Liver (tissue), 9 donors: ENCODE measurements around the gene BTBD8. TPM values are rescaled to one million over a fixed set of nuclear protein-coding genes. Genes with fewer than 3 reads are reported as not detected.

Source experiments
- DNase-seq: peaks from one replicate; pipeline ENCODE4 v3.0.0-alpha.2; 2017; ENCODE audit warnings: low spot score
- H3K27ac ChIP-seq, 2 donors: one replicate each; pipeline ENCODE4 v1.7.0; 2013; ENCODE audit warnings: inconsistent platforms in 2 of 2, low read length in 2 of 2, control low read depth in 1 of 2, low read depth in 1 of 2, mild to moderate bottlenecking in 1 of 2
- H3K27me3 ChIP-seq, 4 donors: one replicate each; pipeline versions ENCODE4 v1.6.1 to v1.7.0; 2013; ENCODE audit warnings: low read length in 3 of 4, inconsistent platforms in 1 of 4, mild to moderate bottlenecking in 1 of 4, moderate library complexity in 1 of 4; ENCODE audit not compliant: control insufficient read depth in 4 of 4, insufficient read depth in 4 of 4
- H3K36me3 ChIP-seq, 4 donors: one replicate each; pipeline versions ENCODE4 v1.6.1 to v1.7.0; 2013; ENCODE audit warnings: low read length in 3 of 4, mild to moderate bottlenecking in 3 of 4, low read depth in 1 of 4, moderate library complexity in 1 of 4; ENCODE audit not compliant: control insufficient read depth in 4 of 4, insufficient read depth in 3 of 4
- H3K4me1 ChIP-seq, 4 donors: one replicate each; pipeline versions ENCODE4 v1.6.1 to v1.7.0; 2013; ENCODE audit warnings: low read length in 3 of 4, mild to moderate bottlenecking in 3 of 4, moderate library complexity in 1 of 4; ENCODE audit not compliant: control insufficient read depth in 4 of 4, insufficient read depth in 4 of 4
- H3K4me3 ChIP-seq, 3 donors: one replicate each; pipeline versions ENCODE4 v1.6.1 to v1.7.0; 2013; ENCODE audit warnings: low read length in 3 of 3, control low read depth in 1 of 3, low read depth in 1 of 3, mild to moderate bottlenecking in 1 of 3
- H3K9ac ChIP-seq, 2 donors: one replicate each; pipeline ENCODE4 v1.7.0; 2013; ENCODE audit warnings: low read length in 2 of 2, mild to moderate bottlenecking in 2 of 2, moderate library complexity in 2 of 2, control low read depth in 1 of 2, low read depth in 1 of 2
- H3K9me3 ChIP-seq, 4 donors: one replicate each; pipeline versions ENCODE4 v1.6.1 to v1.7.0; 2013; ENCODE audit warnings: low read length in 3 of 4; ENCODE audit not compliant: control insufficient read depth in 4 of 4
- EGR1 ChIP-seq, 2 donors: IDR thresholded peaks; 2 replicates each; pipeline ENCODE4 v1.6.1; 2016 to 2018; ENCODE audit warnings: antibody characterized with exemption in 2 of 2, low read depth in 2 of 2
- FOXA1 ChIP-seq: IDR thresholded peaks from 2 replicates; pipeline ENCODE4 v1.6.1; 2016; ENCODE audit warnings: antibody characterized with exemption
- FOXA2 ChIP-seq: IDR thresholded peaks from 2 replicates; pipeline ENCODE4 v1.6.1; 2016; ENCODE audit warnings: antibody characterized with exemption
- GABPA ChIP-seq, 2 donors: IDR thresholded peaks in 1 of 2; conservative IDR thresholded peaks in 1 of 2; 2 replicates each; pipeline ENCODE4 v1.6.1; 2016; ENCODE audit warnings: antibody characterized with exemption in 2 of 2, mild to moderate bottlenecking in 1 of 2, moderate library complexity in 1 of 2
- HNF4A ChIP-seq, 2 donors: conservative IDR thresholded peaks; 2 replicates each; pipeline ENCODE4 v1.6.1; 2016; ENCODE audit warnings: antibody characterized with exemption in 2 of 2, mild to moderate bottlenecking in 2 of 2
- HNF4G ChIP-seq: IDR thresholded peaks from 2 replicates; pipeline ENCODE4 v1.6.1; 2016; ENCODE audit warnings: antibody characterized with exemption
- JUND ChIP-seq, 2 donors: IDR thresholded peaks; 2 replicates each; pipeline ENCODE4 v1.6.1; 2016; ENCODE audit warnings: antibody characterized with exemption in 2 of 2
- NR2F2 ChIP-seq: IDR thresholded peaks from 2 replicates; pipeline ENCODE4 v1.6.1; 2016; ENCODE audit warnings: antibody characterized with exemption
- RAD21 ChIP-seq, 2 donors: IDR thresholded peaks; 2 replicates each; pipeline ENCODE4 v1.6.1; 2016; ENCODE audit warnings: antibody characterized with exemption in 2 of 2, mild to moderate bottlenecking in 2 of 2
- RXRA ChIP-seq, 2 donors: IDR thresholded peaks; 2 replicates each; pipeline ENCODE4 v1.6.1; 2017 to 2018; ENCODE audit warnings: antibody characterized with exemption in 2 of 2, mild to moderate bottlenecking in 1 of 2
- SP1 ChIP-seq: IDR thresholded peaks from 2 replicates; pipeline ENCODE4 v1.6.1; 2018; ENCODE audit warnings: antibody characterized with exemption, mild to moderate bottlenecking
- TAF1 ChIP-seq: conservative IDR thresholded peaks from 2 replicates; pipeline ENCODE4 v1.6.1; 2016; ENCODE audit warnings: antibody characterized with exemption, mild to moderate bottlenecking
- YY1 ChIP-seq: IDR thresholded peaks from 2 replicates; pipeline ENCODE4 v1.6.1; 2016; ENCODE audit warnings: antibody characterized with exemption, mild to moderate bottlenecking
- WGBS: extraction: QIAGEN DNeasy Blood & Tissue Kit; methylation state at CpG from one replicate; pipeline ENCODE4 v1.1.7; 2013; 5-methylcytosine and 5-hydroxymethylcytosine counted together
- polyA plus RNA-seq, 2 donors: library from polyadenylated mRNA; stranded (reverse) in 1 of 2; unstranded in 1 of 2; fragments of 200-250 nt in 1 of 2; fragments of >200 nt in 1 of 2; fragmentation: Nextera tagmentation in 1 of 2; extraction: Ambion mirVana in 1 of 2; gene quantifications; one replicate each; pipeline versions ENCODE4 v1.2.1 to v1.2.3, GENCODE V29; 2013 to 2015
- total RNA-seq, 2 donors: library from RNA; depleted of rRNA; stranded (reverse); fragments of >200 nt; gene quantifications; one replicate each; pipeline ENCODE4 v1.2.3, GENCODE V29; 2014
- TF ChIP-seq, protein P1 (sequence below): IDR thresholded peaks from 2 replicates; pipeline ENCODE4 v1.6.1; 2016; ENCODE audit warnings: antibody characterized with exemption
- TF ChIP-seq, protein P2 (sequence below): IDR thresholded peaks from 2 replicates; pipeline ENCODE4 v1.6.1; 2016; ENCODE audit warnings: antibody characterized with exemption, mild to moderate bottlenecking
- TF ChIP-seq, protein P3 (sequence below): IDR thresholded peaks from 2 replicates; pipeline ENCODE4 v1.6.1; 2016; ENCODE audit warnings: antibody characterized with exemption
- TF ChIP-seq, protein P4 (sequence below): fragments of 150-350 bp; IDR thresholded peaks from 2 replicates; pipeline ENCODE4 v1.5.1; 2017; ENCODE audit warnings: improper control_type of control experiment, low read depth, low read length; ENCODE audit not compliant: missing input control
- TF ChIP-seq, protein P5 (sequence below): IDR thresholded peaks from 2 replicates; pipeline ENCODE4 v1.6.1; 2016; ENCODE audit warnings: antibody characterized with exemption
- donor health status: healthy.
- donor health status: healthy.
- donor health status: healthy.
- donor health status: healthy.
- donor health status: healthy.

The BTBD8 gene
- total and polyA plus RNA-seq, 4 donors, result 0.47 to 1.8 (median 1.1) TPM

DNA sequence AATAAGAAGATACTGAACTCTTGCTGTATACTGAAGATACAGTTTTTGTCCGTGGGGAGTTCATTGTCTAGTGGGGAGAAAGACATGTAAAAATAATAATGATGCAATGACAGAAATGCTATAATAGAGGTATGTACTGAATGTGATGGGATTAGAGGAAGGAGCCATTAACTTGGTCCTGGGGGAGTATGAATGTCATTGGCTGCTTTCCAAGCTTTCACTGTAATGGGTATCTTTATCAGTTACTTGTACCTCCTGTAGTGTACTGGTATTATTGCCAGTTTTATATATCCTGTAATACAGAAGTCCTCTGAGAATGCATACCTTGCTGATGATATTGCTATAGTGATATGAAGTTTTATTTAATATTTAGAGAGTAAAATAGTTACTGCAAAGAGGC is 7.4 kb downstream of the BTBD8 start:
- no peak overlapping the region for H3K9ac ChIP-seq
- no peak for TF ChIP-seq TAF1
- TF ChIP-seq, protein P1, sequence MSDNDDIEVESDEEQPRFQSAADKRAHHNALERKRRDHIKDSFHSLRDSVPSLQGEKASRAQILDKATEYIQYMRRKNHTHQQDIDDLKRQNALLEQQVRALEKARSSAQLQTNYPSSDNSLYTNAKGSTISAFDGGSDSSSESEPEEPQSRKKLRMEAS, result no peak
- no peak for TF ChIP-seq RAD21 (IDR thresholded peaks at IDR 0.05)
- TF ChIP-seq, protein P2, sequence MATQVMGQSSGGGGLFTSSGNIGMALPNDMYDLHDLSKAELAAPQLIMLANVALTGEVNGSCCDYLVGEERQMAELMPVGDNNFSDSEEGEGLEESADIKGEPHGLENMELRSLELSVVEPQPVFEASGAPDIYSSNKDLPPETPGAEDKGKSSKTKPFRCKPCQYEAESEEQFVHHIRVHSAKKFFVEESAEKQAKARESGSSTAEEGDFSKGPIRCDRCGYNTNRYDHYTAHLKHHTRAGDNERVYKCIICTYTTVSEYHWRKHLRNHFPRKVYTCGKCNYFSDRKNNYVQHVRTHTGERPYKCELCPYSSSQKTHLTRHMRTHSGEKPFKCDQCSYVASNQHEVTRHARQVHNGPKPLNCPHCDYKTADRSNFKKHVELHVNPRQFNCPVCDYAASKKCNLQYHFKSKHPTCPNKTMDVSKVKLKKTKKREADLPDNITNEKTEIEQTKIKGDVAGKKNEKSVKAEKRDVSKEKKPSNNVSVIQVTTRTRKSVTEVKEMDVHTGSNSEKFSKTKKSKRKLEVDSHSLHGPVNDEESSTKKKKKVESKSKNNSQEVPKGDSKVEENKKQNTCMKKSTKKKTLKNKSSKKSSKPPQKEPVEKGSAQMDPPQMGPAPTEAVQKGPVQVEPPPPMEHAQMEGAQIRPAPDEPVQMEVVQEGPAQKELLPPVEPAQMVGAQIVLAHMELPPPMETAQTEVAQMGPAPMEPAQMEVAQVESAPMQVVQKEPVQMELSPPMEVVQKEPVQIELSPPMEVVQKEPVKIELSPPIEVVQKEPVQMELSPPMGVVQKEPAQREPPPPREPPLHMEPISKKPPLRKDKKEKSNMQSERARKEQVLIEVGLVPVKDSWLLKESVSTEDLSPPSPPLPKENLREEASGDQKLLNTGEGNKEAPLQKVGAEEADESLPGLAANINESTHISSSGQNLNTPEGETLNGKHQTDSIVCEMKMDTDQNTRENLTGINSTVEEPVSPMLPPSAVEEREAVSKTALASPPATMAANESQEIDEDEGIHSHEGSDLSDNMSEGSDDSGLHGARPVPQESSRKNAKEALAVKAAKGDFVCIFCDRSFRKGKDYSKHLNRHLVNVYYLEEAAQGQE, result no peak
- TF ChIP-seq FOXA1, result no peak
- TF ChIP-seq YY1, result no peak
- no peak for TF ChIP-seq SP1
- TF ChIP-seq, protein P3, sequence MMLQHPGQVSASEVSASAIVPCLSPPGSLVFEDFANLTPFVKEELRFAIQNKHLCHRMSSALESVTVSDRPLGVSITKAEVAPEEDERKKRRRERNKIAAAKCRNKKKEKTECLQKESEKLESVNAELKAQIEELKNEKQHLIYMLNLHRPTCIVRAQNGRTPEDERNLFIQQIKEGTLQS, result no peak
- TF ChIP-seq, protein P4, sequence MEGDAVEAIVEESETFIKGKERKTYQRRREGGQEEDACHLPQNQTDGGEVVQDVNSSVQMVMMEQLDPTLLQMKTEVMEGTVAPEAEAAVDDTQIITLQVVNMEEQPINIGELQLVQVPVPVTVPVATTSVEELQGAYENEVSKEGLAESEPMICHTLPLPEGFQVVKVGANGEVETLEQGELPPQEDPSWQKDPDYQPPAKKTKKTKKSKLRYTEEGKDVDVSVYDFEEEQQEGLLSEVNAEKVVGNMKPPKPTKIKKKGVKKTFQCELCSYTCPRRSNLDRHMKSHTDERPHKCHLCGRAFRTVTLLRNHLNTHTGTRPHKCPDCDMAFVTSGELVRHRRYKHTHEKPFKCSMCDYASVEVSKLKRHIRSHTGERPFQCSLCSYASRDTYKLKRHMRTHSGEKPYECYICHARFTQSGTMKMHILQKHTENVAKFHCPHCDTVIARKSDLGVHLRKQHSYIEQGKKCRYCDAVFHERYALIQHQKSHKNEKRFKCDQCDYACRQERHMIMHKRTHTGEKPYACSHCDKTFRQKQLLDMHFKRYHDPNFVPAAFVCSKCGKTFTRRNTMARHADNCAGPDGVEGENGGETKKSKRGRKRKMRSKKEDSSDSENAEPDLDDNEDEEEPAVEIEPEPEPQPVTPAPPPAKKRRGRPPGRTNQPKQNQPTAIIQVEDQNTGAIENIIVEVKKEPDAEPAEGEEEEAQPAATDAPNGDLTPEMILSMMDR, result no peak
- no peak for TF ChIP-seq EGR1 (IDR thresholded peaks at IDR 0.05; ENCODE audit: low read depth in 2 of 2)
- TF ChIP-seq HNF4G, result no peak
- no peak for TF ChIP-seq JUND (IDR thresholded peaks at IDR 0.05)
- TF ChIP-seq GABPA (IDR thresholded peaks at IDR 0.05 in 1 of 2, conservative IDR thresholded peaks at IDR 0.05 in 1 of 2), result no peak
- no peak for TF ChIP-seq FOXA2
- TF ChIP-seq, protein P5, sequence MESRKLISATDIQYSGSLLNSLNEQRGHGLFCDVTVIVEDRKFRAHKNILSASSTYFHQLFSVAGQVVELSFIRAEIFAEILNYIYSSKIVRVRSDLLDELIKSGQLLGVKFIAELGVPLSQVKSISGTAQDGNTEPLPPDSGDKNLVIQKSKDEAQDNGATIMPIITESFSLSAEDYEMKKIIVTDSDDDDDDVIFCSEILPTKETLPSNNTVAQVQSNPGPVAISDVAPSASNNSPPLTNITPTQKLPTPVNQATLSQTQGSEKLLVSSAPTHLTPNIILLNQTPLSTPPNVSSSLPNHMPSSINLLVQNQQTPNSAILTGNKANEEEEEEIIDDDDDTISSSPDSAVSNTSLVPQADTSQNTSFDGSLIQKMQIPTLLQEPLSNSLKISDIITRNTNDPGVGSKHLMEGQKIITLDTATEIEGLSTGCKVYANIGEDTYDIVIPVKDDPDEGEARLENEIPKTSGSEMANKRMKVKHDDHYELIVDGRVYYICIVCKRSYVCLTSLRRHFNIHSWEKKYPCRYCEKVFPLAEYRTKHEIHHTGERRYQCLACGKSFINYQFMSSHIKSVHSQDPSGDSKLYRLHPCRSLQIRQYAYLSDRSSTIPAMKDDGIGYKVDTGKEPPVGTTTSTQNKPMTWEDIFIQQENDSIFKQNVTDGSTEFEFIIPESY, result no peak
- TF ChIP-seq RXRA (IDR thresholded peaks at IDR 0.05), result no peak
- no peak for TF ChIP-seq HNF4A (conservative IDR thresholded peaks at IDR 0.05)
- no peak for TF ChIP-seq NR2F2
- H3K4me1 ChIP-seq, result no peaks in the 10 kb centered on the region
- DNase-seq, result no peak
- no peak overlapping the region for H3K4me3 ChIP-seq
- H3K27ac ChIP-seq, result no peak overlapping the region
- H3K27me3 ChIP-seq, result no peaks in the 10 kb centered on the region
- no peaks in the 10 kb centered on the region for H3K9me3 ChIP-seq
- no peaks in the 10 kb centered on the region for H3K36me3 ChIP-seq
- 94% methylated on average over 1 of the region's 1 CpG for WGBS
